GM18526 (cell line): ENCODE data around the gene ING1.

ENCODE experiments used
- POLR2A ChIP-seq: IDR thresholded peaks from 3 replicates; pipeline ENCODE4 v1.6.1; 2011; ENCODE audit not compliant: insufficient read length; ENCODE audit errors: extremely low read depth

The ING1 gene, protein sequence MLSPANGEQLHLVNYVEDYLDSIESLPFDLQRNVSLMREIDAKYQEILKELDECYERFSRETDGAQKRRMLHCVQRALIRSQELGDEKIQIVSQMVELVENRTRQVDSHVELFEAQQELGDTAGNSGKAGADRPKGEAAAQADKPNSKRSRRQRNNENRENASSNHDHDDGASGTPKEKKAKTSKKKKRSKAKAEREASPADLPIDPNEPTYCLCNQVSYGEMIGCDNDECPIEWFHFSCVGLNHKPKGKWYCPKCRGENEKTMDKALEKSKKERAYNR

DNA sequence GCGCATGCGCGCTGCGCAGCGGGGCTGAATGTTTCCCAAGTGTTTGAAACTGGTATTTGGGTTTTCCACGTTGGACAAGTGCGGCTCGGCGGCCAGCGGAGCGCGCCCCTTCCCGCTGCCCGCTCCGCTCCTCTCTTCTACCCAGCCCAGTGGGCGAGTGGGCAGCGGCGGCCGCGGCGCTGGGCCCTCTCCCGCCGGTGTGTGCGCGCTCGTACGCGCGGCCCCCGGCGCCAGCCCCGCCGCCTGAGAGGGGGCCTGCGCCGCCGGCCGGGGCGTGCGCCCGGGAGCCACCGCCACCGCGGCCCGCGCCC lies at the start of gene ING1:
Gene ING1, plus strand, starts transcription at position 59 of the 311 bp plus-strand sequence. CDS start 450 bp downstream, outside the sequence.
- no peak for TF ChIP-seq POLR2A

DNA sequence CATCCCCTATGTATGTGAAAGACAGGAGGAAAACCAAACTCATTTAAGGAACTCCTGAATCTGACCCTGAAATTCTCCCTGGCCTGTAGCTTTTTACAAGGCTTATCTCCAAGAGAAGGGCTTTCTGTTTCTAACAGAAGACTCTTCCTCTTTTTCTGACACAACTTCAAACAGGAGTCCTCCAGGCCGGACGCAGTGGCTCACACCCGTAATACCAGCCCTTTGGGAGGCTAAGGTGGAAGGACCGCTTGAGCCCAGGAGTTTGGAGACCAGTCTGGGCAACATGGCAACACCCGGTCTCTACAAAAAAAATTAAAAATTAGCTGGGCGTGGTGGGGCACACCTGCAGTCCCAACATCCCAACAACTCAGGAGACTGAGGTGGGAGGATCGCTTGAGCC lies 49.5 kb upstream of the ING1 start:
- TF ChIP-seq POLR2A, result no peak

DNA sequence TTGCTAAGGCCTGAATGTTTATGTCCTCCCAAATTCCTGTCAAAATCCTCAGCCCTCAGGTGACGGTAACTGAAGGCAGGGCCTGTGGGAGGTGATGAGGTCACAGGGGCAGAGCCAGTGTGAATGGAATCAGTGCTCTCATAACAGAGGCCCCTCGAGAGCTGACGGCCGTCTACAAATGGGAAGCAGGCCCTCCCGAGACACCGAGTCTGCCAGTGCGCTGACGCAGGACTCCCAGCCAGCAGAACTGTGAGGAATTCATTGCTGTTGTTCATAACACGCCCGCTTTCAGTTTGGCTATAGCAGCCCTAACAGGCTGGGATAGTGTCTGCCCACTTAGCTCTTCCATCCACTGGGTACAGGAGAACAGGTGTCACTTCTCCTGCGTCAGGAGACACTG lies 48.8 kb upstream of the ING1 start:
- TF ChIP-seq POLR2A, result no peak

DNA sequence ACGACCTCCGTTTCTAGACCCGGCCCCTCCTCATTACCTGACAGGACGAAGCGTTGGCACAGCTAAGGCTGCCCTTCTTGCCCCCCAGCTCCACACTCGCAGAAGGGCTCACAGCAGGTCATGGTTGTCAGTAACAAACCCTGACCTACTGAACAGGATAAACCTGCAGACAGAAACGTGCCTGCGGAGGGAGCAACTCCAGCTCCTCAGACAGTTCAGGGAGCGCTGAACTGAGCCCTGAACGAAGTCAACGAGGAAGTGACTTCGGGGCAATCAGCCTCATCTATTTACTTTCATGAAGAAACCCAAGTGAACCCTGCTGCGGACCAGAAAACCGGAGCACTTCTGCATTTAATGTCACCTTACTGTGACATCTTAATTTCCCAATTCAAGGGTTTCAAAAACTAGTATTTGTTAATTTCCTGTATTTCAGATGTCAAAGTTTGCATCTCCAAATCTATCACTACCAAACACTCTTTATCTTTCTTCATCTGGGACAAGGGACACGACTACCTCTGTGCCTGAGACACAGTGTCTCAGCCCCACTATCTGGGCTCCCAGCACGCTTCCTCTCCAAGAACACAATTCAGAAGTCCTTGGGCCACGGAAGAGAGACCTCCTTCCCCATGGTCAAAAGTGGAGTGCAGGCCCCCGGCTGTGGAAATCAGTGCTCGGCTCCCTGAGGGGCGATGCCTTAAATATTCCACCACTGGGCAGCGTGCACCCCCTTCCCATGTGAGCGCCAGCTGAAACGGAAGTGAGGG lies 47.8 kb upstream of the ING1 start:
- TF ChIP-seq POLR2A, result no peak

DNA sequence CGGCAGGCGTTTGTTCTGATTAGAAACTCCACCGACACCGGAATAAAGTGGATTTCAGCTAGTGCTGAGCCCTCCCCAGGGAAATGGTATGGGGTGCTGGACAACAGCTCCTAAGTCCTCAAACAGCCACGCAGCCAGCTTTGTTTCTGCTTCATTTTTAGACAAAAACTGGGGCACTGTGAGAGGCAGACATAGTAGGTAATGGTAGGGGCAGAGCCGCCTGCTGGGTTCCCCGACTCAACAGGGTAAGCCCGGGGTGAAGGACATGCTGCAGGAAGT lies 47.3 kb upstream of the ING1 start:
- TF ChIP-seq POLR2A, result no peak

DNA sequence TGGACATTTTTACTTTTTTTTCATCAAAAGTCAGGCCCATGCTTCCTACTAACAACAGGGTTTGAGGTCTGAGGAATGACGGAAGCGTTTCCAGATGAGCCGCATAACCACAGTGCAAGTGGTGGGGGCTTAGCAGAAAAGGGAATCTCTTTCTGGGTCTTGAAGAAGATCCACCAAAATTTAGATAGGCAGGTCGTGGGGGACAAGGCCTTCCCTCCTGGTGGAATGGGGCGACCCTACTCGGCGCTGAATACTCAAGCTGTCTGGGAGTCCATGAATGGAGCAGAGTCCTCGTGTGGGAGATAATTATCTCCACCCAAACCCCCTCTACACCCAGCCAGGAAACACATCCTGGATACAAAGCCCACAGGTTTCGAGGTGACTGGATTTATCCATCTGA lies 44.5 kb upstream of the ING1 start:
- no peak for TF ChIP-seq POLR2A

DNA sequence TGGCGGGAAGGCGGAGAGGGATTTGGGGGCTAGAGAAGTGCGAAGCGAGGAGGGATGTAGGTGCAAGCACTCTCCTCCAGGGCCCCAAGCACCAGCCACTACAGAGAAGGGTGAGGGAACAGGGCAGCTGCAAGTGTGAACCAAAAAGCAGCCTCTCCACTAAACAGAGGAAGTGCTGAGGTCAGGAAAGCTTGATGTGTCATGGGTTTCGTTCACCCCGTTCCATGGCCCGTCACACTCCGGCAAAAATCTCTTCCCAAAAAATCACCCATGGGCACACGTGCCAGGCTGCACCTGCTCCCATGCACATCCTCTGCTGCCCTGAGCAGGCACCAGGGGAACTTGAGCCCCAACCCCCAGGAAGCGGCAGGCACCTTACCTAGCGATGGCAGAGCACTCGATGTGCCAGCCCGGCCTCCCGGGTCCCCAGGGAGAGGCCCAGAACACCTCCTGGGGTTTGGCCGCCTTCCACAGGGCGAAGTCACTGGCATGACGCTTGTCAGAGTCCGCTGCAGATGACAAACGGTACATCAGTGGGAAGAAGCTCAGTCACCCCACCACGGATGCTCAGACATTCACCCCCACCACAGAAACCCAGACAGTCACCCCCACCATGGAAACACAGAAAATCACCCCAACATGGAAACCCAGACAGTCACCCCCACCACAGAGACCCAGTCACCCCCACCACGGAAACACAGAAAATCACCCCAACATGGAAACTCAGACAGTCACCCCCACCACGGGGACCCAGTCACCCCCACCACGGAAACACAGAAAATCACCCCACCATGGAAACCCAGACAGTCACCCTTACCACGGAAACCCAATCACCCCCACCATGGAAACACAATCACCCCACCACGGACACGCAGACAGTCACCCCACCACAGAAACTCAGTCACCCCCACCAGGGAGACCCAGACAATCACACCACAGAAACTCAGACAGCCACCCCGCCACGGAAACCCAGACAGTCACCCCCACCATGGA lies 36.6 kb upstream of the ING1 start:
- no peak for TF ChIP-seq POLR2A

DNA sequence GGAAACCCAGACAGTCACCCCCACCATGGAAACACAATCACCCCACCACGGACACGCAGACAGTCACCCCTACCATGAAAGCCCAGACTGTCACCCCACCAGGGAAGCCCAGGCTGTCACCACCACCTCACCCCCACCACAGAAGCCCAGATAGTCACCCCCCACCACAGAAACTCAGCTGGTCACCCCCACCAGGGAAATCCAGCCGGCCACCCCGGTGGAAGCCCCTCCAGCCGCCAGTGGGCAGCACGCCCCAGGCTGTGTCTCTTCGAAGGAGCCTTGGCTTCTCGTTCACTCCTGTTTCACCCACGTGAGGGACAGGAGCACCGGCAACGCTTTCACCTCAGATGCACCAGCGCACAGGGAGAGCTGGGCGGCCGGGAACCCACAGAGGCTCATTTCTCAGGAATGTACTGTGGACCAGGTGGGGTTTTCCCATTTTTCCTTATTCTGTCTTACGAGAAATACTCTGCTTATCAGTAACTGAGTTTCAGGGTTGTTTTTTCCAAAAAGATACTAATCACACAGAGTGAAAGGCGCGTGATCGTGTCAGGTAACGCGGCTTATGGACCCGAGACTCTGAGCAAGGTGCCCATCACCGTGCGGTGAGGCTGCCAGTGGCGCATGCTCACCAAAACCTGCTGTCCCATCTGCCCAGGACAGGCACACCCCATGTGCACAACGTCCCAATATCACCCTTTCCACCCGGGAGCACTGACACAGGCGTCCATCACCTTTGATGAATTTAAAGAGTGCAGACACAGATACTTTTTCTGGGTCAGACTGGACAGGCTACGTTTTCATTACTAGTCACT lies 35.6 kb upstream of the ING1 start:
- no peak for TF ChIP-seq POLR2A

DNA sequence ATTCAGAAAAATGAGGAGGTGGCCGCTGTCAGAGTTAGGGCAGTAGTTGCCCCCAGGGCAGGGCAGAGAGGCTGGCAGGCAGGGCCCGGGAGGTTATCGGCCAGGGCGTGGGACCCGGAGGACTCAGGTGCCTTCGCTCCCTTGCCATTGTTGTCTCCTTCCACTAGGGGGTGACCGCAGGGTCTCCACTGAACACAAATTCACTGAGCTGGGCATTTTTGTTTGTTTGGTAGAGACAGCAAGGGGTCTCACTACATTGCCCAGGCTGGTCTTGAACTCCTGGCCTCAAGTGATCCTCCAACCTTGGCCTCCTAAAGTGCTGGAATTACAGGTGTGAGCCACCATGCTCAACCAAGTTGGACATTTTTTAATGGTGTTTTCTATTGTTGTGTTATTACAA lies 32.6 kb upstream of the ING1 start:
- TF ChIP-seq POLR2A, result no peak

DNA sequence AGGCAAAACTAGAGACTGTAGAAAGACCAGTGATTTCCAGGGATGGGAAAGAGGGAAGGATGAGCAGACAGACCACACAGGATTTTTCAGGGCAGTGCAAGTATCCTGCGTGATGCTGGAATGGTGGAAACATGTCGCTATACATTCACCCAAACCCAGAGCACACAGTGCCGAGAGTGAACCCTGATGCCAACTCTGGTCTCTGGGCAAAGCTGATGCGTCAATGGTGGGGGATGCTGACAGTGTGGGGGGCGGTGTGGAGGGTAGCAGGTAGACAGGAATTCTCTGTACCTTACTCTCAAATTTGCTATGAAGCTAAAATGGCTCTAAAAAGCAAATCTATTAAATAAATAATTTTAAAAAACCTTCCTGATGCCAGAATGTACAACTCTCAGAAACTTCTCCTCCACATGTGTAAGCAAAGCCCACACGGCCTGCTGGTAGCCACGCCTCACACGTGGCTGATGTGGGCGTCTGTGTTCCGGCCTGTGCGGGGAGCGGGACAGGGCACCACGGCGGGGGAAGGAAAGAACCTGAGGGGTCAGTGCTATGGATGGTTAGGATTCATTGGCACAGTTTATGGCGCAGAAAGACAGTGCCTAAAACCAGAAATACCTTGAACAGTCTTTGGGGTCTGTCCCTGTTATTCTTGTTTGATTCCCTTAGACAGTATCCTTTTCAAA lies 31.5 kb upstream of the ING1 start:
- no peak for TF ChIP-seq POLR2A

DNA sequence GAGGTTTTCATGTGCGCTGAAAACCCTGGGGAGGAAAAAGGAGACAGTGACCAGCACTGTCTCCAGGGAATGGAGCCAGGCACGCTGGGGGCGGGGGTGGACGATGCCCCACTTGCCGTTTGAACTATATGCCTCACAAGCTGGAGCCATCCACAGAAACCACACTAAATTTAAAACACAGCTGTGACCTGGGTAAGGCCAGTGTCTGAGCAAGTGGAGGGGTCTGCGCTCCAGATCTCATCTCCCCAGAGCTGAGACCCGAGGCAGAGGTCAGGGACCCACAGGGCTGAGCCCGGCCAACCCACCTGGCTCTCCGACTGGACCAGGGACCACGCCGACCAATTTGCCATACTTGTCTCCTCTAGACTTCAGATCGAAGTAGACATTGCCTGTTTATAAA lies 30.8 kb upstream of the ING1 start:
- TF ChIP-seq POLR2A, result no peak

DNA sequence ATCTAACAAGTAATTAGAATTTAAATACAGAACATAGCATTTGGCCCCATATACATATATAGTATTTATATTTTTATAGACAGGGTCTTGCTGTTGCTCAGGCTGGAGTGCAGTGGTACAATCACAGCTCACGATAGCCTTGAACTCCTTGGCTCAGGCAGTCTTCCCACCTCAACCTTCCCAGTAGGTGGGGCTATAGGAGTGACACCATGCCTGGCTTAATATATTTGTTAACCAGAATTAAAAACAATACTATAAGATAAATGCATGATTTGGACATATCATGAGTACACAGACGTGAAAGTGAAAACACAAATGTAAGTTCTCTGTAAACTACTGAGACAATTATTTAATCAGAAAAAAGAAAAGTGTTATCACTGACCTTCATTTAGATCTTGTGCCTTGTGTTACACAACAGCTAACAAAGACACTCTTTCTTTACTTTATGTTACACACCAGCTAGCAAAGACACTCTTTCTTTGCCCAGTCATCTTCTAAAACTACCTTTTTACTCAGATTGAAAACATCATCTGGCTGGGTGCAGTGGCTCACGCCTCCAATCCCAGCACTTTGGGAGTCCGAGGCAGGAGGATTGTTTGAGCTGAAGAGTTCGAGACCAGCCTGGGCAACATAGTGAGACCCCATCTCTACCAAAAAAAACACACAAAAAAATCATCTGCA lies 30.2 kb upstream of the ING1 start:
- no peak for TF ChIP-seq POLR2A

DNA sequence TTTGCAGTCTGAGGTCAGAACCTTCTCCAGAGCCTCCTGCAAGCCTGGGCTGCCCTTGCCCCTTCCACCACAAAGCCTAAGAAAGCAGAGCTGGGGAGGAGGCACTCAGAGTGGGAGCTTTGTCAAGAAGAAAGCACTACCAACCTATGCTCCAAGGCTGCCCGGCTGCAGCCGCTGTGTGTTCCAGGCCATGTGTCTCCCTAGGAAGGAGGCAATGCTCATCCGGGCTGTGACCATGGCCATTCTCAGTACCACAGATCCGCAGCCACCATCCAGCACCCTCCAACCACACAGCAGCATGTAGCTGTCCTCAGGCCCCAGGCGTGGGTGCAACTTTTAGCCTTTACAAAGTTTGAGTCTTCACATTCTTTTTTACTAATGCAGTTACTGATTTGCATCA lies 29.6 kb upstream of the ING1 start:
- TF ChIP-seq POLR2A, result no peak
